GM12892 (cell line): ENCODE data around the gene HTRA3.

Source experiments
- POLR2A ChIP-seq: IDR thresholded peaks from 2 replicates; pipeline ENCODE4 v1.6.1; 2011; ENCODE audit warnings: low read depth, low read length, control low read depth
- POLR2AphosphoS5 ChIP-seq: IDR thresholded peaks from 2 replicates; pipeline ENCODE4 v1.6.1; 2011; ENCODE audit warnings: low read depth, low read length, control low read depth
- TAF1 ChIP-seq: IDR thresholded peaks from 2 replicates; pipeline ENCODE4 v1.6.1; 2011; ENCODE audit warnings: low read depth, mild to moderate bottlenecking, control low read depth, low read length, borderline replicate concordance

DNA sequence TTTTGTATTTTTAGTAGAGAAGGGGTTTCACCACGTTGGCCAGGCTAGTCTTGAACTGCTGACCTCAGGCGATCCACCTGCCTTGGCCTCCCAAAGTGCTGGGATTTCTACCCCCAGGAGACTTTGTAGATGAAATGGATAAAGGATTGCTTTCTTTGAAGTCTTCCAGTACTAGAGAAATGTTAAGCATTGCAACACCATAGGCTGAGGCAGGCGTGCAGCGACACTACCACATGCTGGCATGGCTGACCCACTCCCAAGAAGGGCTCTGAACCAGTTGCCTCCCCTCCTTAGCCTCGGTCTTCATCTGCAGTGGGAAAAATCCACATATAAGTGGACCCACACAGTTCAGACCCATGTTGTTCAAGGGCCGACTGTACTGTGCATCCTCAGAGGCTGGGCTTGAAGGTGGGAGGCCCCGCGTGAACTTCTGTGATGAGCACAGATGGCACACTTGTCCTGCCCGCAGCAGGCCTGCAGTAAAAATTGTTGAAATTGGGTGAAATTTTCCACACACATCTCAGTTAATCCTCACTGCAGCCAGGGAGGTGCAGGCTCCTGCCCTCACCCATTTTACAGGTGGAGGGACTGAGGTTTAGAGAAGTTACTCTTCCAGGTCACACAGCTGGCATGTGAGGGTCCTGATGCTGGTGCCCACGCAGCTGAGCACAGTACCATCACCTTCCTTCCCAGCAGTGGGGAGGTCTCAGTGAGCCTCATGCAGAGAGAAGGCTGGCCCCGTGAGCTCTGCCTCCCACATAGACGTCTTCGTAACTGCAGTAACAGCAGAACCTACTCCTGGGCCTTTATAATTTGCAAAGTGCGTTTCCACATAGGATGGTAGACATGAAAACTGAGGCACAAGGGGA lies 35.5 kb downstream of the HTRA3 start:
- TF ChIP-seq POLR2A (no peak), POLR2AphosphoS5 (no peak), TAF1 (no peak)
